K562 (cell line): ENCODE results near the gene CACNA1A. TPM values are rescaled to one million over a fixed set of nuclear protein-coding genes. Genes with fewer than 3 reads are reported as not detected.

ENCODE experiments used
- AFF1 ChIP-seq, 2 experiments: fragments of 450-650 bp; IDR thresholded peaks; 2 replicates each; pipeline ENCODE4 v1.6.1; 2018; ENCODE audit warnings: mild to moderate bottlenecking in 2 of 2, low read depth in 1 of 2; ENCODE audit not compliant: partially characterized antibody in 2 of 2
- CBFA2T2 ChIP-seq: fragments of 450-650 bp; conservative IDR thresholded peaks from 2 replicates; pipeline ENCODE4 v1.6.1; 2017; ENCODE audit warnings: mild to moderate bottlenecking
- CBX3 ChIP-seq, 2 experiments: IDR thresholded peaks; 1 replicate in 1 of 2; 2 replicates in 1 of 2; pipeline ENCODE4 v1.6.1; 2012; ENCODE audit warnings: inconsistent platforms in 2 of 2, low read length in 2 of 2, borderline replicate concordance in 1 of 2, control low read depth in 1 of 2
- CTCF ChIP-seq, 3 experiments: IDR thresholded peaks in 2 of 3; conservative IDR thresholded peaks in 1 of 3; 2 replicates each; pipeline ENCODE4 v1.5.1; 2011 to 2012; ENCODE audit warnings: low read length in 3 of 3, mild to moderate bottlenecking in 3 of 3, control low read depth in 2 of 3, improper control_type of control experiment in 1 of 3, inconsistent platforms in 1 of 3, low read depth in 1 of 3, mixed read lengths in 1 of 3, moderate library complexity in 1 of 3; ENCODE audit not compliant: insufficient read depth in 2 of 3
- DEAF1 ChIP-seq: fragments of 450-650 bp; formaldehyde crosslinking; IDR thresholded peaks from 2 replicates; pipeline ENCODE4 v1.4.0; 2020; ENCODE audit warnings: mild to moderate bottlenecking, moderate library complexity
- FOXA1 ChIP-seq: fragments of 450-650 bp; IDR thresholded peaks from 2 replicates; pipeline ENCODE4 v1.6.1; 2016; ENCODE audit warnings: mild to moderate bottlenecking, borderline replicate concordance
- MEF2D ChIP-seq: conservative IDR thresholded peaks from 2 replicates; pipeline ENCODE4 v1.6.1; 2016; ENCODE audit warnings: low read depth, missing genetic modification characterization, missing compliant biosample characterization
- MLX ChIP-seq, 2 experiments: fragments of 450-650 bp in 1 of 2; sonication (generic) in 1 of 2; formaldehyde crosslinking; conservative IDR thresholded peaks; 2 replicates each; pipeline versions ENCODE4 v1.4.0 to v1.8.1; 2020 to 2022; ENCODE audit warnings: mild to moderate bottlenecking in 1 of 2, missing genetic modification reagents in 1 of 2
- MYC ChIP-seq, 2 experiments: fragments of 250-450 bp in 1 of 2; sonication (Bioruptor Pico) in 1 of 2; IDR thresholded peaks; 2 replicates each; pipeline versions ENCODE4 v1.5.1 to v1.6.1; 2012 to 2021; ENCODE audit warnings: low read depth in 2 of 2, borderline replicate concordance in 1 of 2, improper control_type of control experiment in 1 of 2, low read length in 1 of 2, mild to moderate bottlenecking in 1 of 2, moderate library complexity in 1 of 2
- SMARCA5 ChIP-seq: fragments of 450-650 bp; IDR thresholded peaks from 2 replicates; pipeline ENCODE4 v1.6.1; 2016
- ZFP30 ChIP-seq: fragments of 250-450 bp; sonication (Bioruptor Pico); IDR thresholded peaks from 2 replicates; pipeline ENCODE4 v1.8.0; 2022; ENCODE audit warnings: moderate library complexity, mild to moderate bottlenecking, inconsistent platforms, borderline replicate concordance
- polyA plus RNA-seq, 8 experiments: library from polyadenylated mRNA; depleted of rRNA in 4 of 8; stranded (reverse) in 5 of 8; unstranded in 3 of 8; fragments of >200 nt; fragmentation: Nextera tagmentation in 2 of 8; fragmentation: Illumina TruSeq in 1 of 8; extraction: Ambion mirVana in 2 of 8; extraction: Trizol in 1 of 8; gene quantifications; 2 replicates each; pipeline versions ENCODE4 v1.2.1 to v1.2.3, GENCODE V29; 2011 to 2014; ENCODE audit warnings: inconsistent platforms in 1 of 8, missing spikeins in 1 of 8
- total RNA-seq, 7 experiments: library from RNA; depleted of rRNA in 6 of 7; stranded (reverse); fragments of >200 nt in 6 of 7; fragmentation: Illumina TruSeq in 2 of 7; extraction: Trizol in 2 of 7; gene quantifications; 2 replicates each; pipeline versions ENCODE4 v1.2.1 to v1.2.3, GENCODE V29; 2011 to 2021; ENCODE audit warnings: low replicate concordance in 1 of 7

CACNA1A gene
- total and polyA plus RNA-seq, 9 of the 15 experiments (the other 6 are each of a cell fraction or from before 2014, with no cell fraction given) = 0.03 to 0.20 (median 0.09) TPM; not detected in 1

GRCh38 chr19:13537454-13537853 is 31.2 kb upstream of the CACNA1A start (continued):
- TF ChIP-seq AFF1 (IDR thresholded peaks at IDR 0.05; ENCODE audit: low read depth in 1 of 2, partially characterized antibody in 2 of 2) (no peak), MEF2D (tag) (no peak), CBX3 (IDR thresholded peaks at IDR 0.05; ENCODE audit: borderline replicate concordance in 1 of 2, low read length in 2 of 2) (peak in 1 of 2 experiments; percentile 72; a peak in 2 of 3 replicates), CBFA2T2 (no peak), CTCF (IDR thresholded peaks at IDR 0.05 in 2 of 3, conservative IDR thresholded peaks at IDR 0.05 in 1 of 3; ENCODE audit: insufficient read depth in 2 of 3, low read depth in 1 of 3, low read length in 3 of 3) (no peak), ZFP30 (no peak), MLX (CRISPR knock-in tag; conservative IDR thresholded peaks at IDR 0.05) (no peak), FOXA1 (no peak), SMARCA5 (no peak), DEAF1 (CRISPR knock-in tag) (no peak), MYC (IDR thresholded peaks at IDR 0.05; ENCODE audit: low read depth, low read length) (peak; percentile 90), MYC (CRISPR knock-in tag; IDR thresholded peaks at IDR 0.05; ENCODE audit: borderline replicate concordance, low read depth) (no peak)
